GM19240 (cell line): ENCODE data around the gene PFKP.
"Not testable (repeated sequence)": the region's sequence is repeated elsewhere in the genome, so short reads cannot be mapped to it uniquely, and the experiment has no call there.

Experiments
- DNase-seq: peaks from one replicate; pipeline ENCODE4 v3.0.0; 2011; ENCODE audit warnings: low spot score; ENCODE audit not compliant: insufficient read length

PFKP gene

DNA sequence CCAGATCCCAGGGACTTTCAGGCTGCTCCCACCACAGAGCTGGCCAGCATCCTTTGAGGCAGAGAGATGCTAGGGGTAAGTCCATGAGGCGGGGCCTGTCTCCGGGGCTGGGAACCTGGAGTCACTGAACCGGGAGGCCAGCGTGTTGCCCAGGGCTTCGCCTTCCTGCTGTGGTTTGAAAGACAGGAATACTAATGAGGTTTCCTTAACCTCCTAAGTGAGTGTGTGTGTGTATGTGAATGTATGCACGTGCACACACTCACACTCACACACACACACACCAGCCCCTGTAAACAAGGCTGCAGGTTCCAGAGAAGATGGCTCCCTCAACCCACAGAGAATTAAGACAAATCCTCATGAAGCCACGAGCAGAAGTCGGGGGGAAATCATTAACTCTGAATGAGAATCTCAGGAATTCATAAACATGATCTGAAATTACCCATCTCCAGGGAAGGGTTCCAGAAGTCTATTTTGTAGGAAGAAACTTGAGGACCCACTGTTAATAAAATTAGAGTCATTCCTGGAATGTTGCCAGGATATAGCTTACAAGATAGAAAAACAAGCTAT lies 20.3 kb upstream of the PFKP start:
- DNase-seq: no peak

DNA sequence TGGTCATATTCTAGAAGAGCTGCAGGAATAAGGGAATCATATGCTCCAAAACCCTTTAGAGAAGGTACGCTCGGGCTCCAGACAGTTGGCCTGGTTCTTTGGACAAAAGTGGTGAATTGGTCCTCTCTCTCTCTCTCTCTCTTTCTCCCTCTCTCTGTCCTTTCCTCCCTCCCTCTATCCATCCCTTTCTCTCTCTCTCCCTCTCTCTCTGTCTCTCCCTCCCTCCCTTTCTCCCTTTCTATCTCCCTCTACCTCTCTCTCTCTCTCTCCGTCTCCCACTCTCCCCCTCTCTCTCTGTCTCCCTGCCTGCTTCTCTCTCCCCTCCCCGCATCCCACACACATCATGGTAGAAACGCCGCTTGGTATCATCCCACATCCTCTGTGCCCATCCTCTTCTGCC lies 19.8 kb upstream of the PFKP start:
- DNase-seq: no peak

DNA sequence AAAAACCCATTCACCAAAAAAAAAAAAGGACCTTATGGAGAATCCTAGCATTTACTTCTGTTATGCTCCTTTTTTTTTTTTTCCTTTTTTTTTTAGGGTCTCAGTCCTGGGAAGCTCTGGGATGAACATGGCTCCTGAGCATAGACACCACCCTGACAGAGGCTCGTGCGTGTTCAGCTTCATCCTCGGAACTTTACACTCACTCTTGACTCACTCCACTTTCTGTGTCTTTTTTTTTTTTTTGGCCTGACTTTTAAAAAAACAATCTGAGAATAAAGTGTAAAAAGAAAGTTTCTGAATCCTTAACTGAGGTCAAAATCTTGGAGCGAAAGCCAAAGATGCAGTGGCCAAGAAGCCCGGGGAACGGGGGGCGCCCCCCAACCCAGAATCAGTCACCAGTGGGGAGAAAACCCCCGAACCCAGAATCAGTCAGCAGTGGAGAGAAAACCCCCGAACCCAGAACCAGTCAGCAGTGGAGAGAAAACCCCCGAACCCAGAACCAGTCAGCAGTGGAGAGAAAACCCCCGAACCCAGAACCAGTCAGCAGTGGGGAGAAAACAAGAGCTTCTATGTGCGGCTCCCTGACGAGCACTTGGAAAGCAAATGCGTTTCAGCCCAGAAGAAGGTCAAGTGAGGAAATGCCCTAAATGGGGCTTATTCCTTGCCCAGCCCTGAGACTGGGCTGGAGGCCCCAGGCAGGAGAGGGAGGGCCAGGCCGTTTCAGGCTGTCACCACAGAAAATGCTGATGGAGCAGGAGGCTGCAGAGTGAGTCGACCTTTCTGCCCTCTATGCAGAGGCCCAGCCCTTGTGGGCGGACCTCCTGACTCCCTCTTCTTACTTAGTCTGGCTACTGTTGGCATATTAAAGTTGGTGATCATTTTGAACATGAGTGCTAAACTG lies 19.0 kb upstream of the PFKP start:
- DNase-seq: no peak

DNA sequence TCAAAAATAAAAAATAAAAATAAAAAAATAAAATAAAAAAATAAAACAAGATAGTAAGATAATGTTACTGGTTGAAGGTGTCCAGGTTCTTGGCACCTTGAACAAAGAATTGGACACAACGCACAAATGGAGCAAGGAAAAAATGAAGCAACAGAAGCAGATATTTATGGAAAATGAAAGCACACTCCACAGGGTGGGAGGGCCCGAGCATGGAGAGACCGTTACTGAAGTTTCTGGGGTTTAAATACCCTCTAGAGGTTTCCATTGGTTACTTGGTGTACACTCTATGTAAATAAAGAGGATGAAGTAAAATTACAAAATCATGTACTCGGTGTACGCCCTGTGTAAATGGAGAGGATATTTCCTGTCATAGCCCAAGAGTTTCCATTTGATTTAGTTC lies 15.7 kb upstream of the PFKP start:
- DNase-seq: no peak

DNA sequence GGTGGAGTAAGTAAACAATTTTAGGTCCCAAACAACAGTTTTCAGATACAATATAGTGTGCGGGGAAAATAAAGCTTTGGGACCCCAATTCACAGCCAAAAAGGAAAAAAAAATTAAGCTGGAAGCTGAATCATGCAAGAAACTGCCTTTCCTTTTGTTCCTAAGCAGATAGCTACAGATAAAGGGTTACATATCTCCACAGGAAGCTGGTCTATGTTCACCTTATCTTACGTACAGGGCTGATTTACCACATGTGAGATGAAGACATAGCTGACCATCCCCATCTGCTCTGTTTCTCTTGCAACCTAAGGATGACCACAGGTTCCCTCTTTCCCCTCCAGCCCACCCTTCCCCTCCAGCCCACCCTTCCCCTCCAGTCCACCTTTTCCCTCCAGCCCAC lies 14.2 kb upstream of the PFKP start:
- DNase-seq: no peak

DNA sequence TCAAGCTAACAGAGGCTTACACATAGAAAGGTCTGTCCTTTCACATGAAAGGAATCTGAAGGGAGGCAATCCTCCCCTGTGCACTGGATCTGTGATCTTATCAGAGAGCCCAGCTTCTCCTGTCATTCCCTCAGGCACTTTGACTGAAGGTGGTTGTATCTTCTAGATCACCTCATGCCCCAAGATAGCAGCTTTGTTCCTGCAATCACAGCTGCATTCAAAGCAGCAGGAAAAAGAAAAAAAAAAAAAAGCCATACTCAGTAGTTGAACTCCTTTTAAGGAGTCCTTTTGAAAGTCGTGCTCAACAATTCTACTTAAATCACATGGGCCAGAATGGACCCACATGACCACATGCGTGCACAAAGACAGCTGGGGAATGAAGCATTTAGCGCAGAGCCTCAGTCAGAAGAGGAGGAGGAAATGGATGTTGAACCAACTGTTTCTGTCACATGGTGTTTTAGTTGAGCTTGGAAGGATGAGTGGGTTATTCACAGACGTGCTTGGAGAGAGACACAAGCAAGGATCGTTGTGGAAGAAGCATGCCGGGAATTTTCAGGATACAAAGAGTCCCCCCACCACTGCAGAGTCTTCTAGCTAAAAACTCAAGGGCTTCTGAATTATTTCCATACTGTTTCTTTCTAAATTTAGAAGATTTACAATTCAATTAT lies 13.0 kb upstream of the PFKP start:
- DNase-seq: no peak

DNA sequence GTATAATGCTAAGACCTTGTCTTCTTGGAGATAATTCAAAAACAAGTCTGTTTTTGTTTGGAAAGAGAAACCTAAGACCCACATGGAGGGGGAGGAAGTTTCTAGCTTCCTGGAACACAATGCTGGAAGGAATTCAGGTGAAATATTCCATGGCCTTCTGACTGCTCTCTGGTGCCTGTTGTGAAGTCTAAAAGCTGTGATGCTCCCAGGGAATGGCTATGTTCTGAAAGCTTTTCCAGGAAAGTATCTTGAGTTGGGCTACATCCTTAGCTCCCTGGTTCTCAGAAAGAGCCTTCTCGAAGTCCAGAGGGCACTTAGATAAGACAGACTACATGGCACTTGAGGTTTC lies 12.5 kb upstream of the PFKP start:
- DNase-seq: no peak

DNA sequence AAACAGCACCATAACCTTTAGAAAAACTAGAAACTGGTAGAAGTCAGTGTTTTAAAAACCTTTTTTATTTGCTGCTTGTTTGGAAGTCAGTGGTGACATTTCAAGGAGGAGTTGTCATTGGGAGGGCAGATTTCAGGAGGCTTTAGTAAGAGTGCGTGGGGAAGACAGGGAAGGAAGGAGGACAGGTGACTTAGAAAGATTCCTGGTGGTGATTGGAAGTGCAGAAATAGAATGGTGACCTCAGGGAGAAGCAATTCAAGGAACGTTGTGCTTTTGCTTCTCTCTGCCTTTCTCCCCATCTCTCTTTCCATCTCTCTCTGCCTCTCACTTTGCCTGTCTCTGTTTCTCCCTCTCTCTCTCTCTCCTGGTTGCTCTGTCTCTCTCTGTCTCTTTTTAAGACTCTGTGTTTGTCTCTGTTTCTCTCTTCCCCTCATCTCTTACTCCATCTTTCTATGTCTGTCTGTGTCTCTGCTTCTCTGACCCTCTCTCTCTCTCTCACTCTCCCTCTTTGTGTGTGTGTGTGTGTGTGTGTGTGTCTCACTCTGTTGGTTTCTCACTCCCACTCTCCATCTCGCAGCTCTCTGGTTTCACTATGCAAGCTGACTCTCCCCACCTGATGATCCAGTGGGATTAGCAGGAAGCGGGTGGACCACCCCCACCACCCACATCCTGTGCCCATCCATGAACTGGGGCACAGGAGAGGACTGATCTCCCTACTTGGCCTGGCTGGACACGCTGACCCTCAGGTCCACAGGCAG lies 10.9 kb upstream of the PFKP start:
- DNase-seq: no peak

DNA sequence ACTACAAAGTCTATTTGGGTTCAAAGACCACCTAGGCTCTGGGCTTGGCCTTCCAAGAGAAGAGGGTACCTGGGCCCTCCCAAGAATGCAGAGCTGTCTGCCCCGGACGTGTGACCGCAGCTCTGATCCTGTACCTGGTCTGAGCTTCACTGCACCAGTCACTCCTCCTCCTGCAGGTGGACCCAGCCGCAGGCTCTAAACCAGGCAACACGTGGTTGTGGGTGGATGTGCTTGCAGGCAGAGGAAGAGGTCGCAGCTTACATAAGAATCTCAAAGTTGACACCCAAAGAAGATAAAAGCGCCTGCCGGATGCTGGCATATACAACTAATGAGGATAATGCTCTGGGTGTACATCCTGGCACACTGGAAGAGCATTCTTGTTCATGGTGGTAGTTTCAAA lies 9.4 kb upstream of the PFKP start:
- no peak for DNase-seq

DNA sequence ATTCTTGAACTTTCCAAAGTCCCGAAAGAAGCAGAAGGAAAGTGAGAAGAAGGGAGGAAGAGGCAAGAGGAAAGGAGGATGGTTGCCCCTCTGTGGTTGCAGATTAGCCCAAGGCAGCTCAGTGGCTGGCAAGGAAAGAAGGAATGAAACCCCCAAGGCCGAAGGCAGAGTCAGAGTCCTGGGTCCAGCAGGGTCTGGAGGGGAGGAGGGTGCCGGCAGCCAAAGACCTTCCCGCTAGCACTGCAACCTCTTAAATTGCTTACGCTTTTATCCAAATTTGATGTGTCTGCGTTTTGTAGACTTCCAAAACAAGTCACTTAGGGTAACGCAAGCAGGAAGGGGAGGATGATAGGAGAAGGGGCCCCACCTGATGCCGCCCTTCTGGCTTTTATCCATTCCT lies 7.4 kb upstream of the PFKP start:
- no peak for DNase-seq

DNA sequence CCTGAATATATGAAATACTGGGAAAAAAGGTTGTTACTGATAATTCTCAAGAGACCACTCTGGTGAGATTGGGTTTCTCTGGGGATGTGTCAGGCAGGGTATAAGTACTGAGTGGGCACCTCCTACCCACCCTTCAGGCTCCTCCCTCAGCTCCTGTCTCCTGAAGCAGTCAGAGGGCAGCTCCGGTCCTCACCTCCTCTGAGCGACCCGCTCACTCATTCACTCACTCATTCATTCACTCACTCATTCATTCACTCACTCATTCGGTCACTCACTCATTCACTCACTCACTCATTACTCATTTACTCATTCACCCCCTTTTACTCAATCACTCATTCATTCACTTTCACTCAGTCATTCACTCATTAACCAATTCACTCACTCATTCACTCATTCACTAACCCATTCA lies 6.9 kb upstream of the PFKP start:
- DNase-seq: no peak

DNA sequence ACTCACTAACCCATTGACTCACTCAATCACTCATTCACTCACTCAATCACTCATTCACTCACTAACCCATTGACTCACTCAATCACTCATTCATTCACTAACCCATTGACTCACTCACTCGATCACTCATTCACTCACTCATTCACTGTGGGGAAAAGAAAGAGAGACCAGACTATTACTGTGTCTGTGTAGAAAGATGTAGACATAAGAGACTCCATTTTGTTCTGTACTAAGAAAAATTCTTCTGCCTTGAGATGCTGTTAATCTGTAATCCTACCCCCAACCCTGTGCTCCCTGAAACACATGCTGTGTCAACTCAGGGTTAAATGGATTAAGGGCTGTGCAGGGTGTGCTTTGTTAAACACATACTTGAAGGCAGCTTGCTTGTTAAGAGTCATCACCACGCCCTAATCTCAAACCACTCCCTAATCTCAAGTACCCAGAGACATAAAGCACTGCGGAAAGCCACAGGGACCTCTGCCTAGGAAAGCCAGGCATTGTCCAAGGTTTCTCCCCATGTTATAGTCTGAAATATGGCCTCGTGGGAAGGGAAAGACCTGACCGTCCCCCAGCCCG lies 5.9 kb upstream of the PFKP start:
- DNase-seq: not testable (repeated sequence)

DNA sequence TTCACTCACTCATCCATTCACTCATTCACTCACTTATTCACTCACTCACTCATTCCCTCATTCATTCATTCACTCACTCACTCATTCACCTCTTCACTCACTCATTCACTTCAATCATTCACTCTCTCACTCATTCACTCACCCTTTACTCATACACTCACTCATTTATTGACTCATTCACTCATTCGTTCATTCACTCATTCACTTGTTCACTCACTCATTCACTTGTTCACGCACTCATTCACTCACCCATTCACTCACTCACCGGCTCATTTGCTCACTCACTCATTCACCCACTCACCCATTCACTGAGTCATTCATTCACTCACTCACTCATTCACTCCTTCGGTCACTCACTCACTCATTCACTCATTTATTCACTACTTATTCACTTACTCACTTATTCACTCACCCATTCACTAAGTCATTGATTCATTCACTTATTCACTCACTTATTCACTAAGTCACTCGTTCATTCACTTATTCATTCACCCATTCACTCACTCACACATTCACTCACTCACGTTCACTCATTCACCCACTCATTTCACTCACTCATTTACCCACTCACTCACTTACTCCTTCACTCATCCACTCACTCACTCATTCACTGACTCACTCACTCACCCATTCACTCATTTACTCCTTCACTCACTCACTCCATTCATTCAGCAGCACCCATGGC lies 4.7 kb upstream of the PFKP start:
- no peak for DNase-seq

DNA sequence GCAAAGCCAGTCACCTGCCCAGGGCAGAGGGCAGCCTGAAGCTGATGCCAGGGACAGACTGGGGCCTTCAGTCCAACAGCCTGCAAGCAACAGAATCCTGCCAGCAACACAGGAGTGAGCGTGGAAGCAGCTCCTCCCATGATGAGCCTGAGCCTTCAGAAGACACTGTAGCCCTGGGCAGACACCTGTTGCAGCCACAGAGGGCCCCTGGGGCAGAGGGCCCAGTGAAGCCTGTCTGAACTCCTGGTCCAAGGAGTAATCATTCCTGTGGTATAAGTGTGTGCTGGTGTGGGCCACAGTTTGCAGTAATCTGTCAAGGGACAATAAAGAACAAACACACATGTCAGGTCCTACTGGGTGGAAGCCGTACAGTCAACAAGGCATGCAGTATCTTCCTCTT lies 2.9 kb upstream of the PFKP start:
- DNase-seq: no peak

DNA sequence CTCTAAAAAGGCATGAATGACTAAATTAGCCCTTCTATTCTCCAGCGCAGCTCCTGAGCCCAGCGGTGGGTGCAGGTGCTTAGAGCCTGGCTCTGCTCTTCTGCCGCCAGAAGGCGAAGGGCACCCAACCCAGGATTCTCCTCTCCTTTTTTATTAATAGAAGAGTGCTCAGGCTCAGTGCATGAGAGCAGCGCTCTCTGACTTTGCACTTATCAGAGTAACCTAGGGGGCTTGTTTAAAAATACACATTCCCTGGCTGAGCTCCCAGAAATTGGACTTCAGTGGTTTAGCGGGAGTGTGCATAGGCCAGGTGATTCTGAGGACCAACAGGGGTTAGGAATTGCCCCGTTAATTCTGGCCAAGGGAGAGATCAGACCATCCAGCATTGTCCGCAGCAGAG lies 1.7 kb upstream of the PFKP start:
- no peak for DNase-seq

DNA sequence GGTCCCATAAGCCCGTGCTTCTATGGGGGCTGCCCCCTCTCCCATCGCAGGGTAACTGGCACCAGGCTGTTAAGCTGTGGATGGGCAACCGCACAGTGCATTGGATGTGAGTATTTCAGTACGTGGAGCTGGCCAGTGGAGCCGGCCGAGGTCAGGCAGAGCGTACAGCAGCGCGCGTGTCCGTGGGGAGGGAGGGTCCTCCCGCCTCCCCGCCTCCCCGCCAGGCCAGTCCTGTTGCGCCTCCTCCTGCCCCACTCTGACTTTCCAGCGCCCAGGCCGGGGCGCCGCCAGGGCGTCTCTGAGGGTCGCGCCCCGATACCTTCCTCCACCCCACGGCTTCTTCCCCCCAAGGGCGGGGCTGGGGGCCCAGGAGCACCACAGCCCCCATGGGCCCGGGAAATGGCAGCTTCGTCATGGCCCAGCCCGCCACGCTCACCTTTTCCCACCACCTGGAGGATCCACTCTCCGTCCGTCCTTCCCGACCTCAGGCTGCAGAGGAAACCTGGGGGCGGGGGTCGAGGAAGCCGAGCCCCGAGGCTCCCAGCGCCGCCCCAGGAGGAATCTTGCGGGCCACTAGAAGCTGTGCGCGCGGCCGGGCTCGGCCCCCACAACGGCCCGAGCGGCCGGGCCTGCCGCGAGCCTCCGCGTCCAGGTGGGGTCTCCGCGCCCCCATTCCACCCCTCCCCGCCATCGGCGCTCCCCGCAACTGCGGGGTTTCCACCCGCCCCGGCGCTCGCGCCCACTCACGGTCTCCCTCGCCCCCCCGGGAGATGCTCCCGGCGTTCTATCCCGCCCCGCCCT lies 831 bp upstream of the PFKP start:
- no peak for DNase-seq

DNA sequence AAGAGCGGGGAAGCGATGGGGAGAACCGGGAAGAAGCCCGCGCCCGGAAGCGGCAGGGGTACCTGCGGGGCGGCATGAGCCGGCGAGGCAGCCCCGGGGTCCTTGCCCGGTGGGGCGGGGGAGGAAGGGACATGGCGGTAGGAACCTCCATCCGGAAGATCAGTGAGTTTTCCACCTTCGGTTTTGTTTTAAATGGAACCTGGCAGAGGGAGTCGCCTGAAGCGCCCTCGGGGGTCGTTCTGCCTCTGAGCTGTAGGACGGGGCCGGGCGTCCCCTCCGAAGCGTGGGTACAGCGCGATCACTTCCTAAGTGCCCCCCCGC lies 471 bp downstream of the PFKP start:
- no peak for DNase-seq

DNA sequence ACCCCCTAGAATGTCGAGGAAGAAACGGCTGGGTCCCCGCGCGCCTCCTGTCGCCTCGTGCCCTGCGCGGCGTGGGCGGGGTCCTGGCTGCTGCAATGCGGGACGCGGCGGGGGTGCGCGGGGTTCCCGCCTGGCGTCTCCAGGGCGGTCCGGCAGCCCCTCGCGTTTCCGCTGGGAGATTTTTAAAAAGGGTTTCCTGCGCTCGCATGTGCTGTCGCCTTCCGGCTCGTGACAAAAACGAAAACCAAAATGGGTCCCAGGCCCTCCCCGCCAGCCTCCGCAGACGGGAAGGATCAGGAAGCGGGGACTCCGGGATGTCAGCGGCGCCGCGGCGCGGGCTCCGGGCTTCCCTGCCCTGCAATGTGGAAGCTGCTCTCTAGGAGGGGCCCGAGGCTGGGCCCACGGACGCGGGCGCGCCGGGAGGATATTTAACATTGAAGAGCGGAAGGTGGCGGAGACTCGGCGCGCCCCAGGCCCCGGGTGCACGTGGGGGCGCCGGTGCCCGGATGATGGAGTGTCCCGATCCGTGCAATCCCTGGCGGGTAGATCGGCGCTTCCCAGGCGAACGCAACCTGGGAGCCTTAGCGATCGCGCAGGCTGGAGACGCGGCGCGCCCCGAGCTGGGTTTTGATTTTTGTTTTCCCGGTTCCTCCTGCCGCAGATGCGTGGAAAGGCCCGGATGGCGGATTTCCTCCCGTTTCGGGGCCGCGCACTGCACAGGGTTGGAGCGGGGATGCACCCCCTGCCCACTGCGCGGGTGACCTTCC lies 1.0 kb downstream of the PFKP start:
- DNase-seq: peak; percentile 57

DNA sequence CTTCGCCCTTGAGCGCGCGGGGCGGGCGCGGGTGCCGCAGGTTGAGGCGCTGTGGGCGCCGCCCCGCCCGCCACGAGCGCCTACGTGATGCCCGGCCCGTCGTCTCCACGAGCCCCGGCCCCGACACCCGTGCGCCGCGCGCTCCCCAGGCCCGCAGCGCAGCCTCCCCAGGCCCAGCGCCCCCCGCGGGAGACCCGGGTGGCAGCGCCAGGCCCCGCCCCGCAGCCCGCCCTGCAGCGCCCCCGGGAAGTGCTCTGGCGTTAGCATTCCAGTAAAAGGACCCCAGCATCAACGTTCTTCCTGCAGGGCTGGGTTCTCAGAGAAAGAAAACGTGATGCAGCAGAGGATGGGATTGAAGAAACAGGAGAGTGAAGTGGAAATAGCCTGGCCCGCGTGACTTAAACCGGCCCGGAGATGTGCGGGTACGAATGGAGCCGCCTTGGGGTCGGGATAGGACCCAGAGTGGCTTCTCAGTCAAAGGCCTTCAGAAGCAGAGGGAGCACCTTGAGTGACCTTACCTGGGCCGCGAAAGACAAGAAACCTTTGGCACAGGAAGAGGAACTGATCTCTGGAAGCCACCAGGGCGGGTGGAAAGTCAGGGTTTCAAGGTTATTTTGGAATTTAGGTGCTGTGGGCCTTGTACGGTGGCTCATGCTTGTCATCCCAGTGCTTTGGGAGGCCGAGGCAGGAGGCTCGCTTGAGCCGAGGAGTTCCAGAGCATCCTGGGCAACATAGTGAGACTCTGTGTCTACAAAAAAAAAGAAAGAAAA lies 1.8 kb downstream of the PFKP start:
- DNase-seq: no peak
